ENCODE results near the gene DDI2.

DNA sequence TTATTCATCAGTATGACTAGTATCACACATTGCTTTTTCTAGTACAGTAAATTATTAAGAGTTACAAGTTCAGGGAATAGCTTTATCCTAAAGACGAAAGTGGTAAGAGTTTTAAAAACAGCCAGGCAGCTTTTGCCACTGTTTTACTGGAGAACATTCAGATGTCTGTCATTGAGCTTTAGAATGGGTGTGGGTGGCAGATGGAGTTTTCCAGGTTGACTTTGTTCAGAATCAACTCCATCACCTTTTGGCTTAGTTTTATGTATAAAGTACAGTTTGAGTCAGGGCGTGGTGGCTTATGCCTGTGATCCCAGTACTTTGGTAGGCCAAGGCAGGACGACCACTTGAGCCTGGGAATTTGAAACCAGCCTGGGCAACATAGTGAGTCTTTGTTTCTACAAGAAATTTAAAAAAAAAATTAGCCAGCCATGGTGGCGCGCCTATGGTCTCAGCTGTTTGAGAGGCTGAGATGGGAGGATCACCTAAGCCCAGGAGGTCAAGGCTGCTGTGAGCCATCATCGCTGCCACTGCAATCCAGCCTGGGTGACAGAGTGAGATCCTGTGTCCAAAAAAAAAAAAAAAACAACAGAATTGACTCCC is 36.9 kb downstream of the DDI2 start:
- TF ChIP-seq, protein P1, sequence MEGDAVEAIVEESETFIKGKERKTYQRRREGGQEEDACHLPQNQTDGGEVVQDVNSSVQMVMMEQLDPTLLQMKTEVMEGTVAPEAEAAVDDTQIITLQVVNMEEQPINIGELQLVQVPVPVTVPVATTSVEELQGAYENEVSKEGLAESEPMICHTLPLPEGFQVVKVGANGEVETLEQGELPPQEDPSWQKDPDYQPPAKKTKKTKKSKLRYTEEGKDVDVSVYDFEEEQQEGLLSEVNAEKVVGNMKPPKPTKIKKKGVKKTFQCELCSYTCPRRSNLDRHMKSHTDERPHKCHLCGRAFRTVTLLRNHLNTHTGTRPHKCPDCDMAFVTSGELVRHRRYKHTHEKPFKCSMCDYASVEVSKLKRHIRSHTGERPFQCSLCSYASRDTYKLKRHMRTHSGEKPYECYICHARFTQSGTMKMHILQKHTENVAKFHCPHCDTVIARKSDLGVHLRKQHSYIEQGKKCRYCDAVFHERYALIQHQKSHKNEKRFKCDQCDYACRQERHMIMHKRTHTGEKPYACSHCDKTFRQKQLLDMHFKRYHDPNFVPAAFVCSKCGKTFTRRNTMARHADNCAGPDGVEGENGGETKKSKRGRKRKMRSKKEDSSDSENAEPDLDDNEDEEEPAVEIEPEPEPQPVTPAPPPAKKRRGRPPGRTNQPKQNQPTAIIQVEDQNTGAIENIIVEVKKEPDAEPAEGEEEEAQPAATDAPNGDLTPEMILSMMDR (conservative IDR thresholded peaks at IDR 0.05 in 1 of 2, IDR thresholded peaks at IDR 0.05 in 1 of 2; ENCODE audit: extremely low read depth in 1 of 2, insufficient read depth in 1 of 2, low read depth in 1 of 2, low read length in 2 of 2): no peak
- no peak for TF ChIP-seq EZH2 (IDR thresholded peaks at IDR 0.05; ENCODE audit: borderline replicate concordance, low read length)

Data from mammary epithelial cell (primary cell).